ENCODE data around the gene POC1A.

POC1A gene

GRCh38 chr3:52154135-52155094, at the start of gene POC1A:
POC1A (minus strand) TSS chr3:52154423; CDS start chr3:52154372, 51 bp downstream.
- DNase-seq, result peak; percentile 85

GRCh38 chr3:52203701-52204100, 49.5 kb upstream of the POC1A start:
- DNase-seq, result no peak

GRCh38 chr3:52202384-52203077, 48.3 kb upstream of the POC1A start:
- no peak for DNase-seq

- DNase-seq, result no peak
Measured at GRCh38 chr3:52200981-52201679, 46.9 kb upstream of the POC1A start.

GRCh38 chr3:52198643-52199608, 44.7 kb upstream of the POC1A start:
- DNase-seq, result no peak

GRCh38 chr3:52197842-52198625, 43.8 kb upstream of the POC1A start, which contains the start of gene ALAS1:
ALAS1 (plus strand) TSS chr3:52198160; CDS start chr3:52199242, 1,082 bp downstream.
- DNase-seq, result peak; percentile 93

- DNase-seq, result no peak
Measured at GRCh38 chr3:52197499-52197841, 43.2 kb upstream of the POC1A start.

GRCh38 chr3:52196977-52197376, 42.8 kb upstream of the POC1A start:
- DNase-seq, result no peak

- DNase-seq, result no peak
Measured at GRCh38 chr3:52195823-52196331, 41.7 kb upstream of the POC1A start.

- DNase-seq, result no peak
Measured at GRCh38 chr3:52195291-52195597, 41.0 kb upstream of the POC1A start.

GRCh38 chr3:52194485-52195290, 40.5 kb upstream of the POC1A start:
- no peak for DNase-seq

- DNase-seq, result no peak
Measured at GRCh38 chr3:52193065-52193464, 38.8 kb upstream of the POC1A start.

- no peak for DNase-seq
Measured at GRCh38 chr3:52191663-52192062, 37.4 kb upstream of the POC1A start.

GRCh38 chr3:52190294-52191074, 36.3 kb upstream of the POC1A start:
- DNase-seq, result no peak

GRCh38 chr3:52188556-52188955, 34.3 kb upstream of the POC1A start:
- no peak for DNase-seq

GRCh38 chr3:52186729-52187128, 32.5 kb upstream of the POC1A start:
- no peak for DNase-seq

GRCh38 chr3:52185837-52186236, 31.6 kb upstream of the POC1A start:
- no peak for DNase-seq

GRCh38 chr3:52185311-52185710, 31.1 kb upstream of the POC1A start:
- no peak for DNase-seq

GRCh38 chr3:52184690-52185089, 30.5 kb upstream of the POC1A start:
- DNase-seq, result no peak

Data from activated CD8-positive, alpha-beta memory T cell treated with anti-CD3 and anti-CD28 coated beads, Interleukin-2, amount 50 U/mL, for 4 hours (primary cell).